Suprapubic skin (tissue), 3 donors: ENCODE measurements around the gene LRIG1.

Source experiments
- CTCF ChIP-seq, 2 donors: fragments of 200-600 bp in 1 of 2; fragments of 450-650 bp in 1 of 2; sonication (generic) in 1 of 2; IDR thresholded peaks; one replicate each; pipeline ENCODE4 v1.5.1; 2016 to 2019; ENCODE audit warnings: antibody characterized with exemption in 2 of 2, mild to moderate bottlenecking in 1 of 2, moderate library complexity in 1 of 2
- POLR2AphosphoS5 ChIP-seq, 3 donors: sonication (generic); formaldehyde crosslinking; IDR thresholded peaks; one replicate each; pipeline ENCODE4 v1.6.1; 2017; ENCODE audit warnings: antibody characterized with exemption in 3 of 3

GRCh38 chr3:66402596-66403290 lies 98.1 kb downstream of the LRIG1 start:
- TF ChIP-seq POLR2AphosphoS5 (IDR thresholded peaks at IDR 0.05) (no peak), CTCF (IDR thresholded peaks at IDR 0.05) (no peak)
